Measurements from ENCODE around the gene AVL9.

DNA sequence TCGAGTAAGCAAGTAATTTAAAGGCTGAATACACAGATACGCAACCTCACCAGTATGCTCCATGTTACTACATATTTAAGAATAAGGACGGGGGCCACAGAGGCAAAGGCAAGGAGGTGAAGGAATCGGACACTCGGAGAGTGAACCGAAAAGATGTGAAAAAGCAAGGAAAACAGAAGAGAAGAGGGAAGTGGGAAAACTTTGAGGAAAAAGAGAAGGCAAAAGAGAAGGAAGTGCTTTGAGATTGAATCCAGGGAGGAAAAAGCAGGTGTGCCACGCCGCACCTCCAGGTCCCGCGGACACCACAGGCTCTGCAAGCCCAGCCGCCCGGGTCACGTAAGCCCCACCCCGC lies 367 bp upstream of the AVL9 start:
- TF ChIP-seq, protein P1, sequence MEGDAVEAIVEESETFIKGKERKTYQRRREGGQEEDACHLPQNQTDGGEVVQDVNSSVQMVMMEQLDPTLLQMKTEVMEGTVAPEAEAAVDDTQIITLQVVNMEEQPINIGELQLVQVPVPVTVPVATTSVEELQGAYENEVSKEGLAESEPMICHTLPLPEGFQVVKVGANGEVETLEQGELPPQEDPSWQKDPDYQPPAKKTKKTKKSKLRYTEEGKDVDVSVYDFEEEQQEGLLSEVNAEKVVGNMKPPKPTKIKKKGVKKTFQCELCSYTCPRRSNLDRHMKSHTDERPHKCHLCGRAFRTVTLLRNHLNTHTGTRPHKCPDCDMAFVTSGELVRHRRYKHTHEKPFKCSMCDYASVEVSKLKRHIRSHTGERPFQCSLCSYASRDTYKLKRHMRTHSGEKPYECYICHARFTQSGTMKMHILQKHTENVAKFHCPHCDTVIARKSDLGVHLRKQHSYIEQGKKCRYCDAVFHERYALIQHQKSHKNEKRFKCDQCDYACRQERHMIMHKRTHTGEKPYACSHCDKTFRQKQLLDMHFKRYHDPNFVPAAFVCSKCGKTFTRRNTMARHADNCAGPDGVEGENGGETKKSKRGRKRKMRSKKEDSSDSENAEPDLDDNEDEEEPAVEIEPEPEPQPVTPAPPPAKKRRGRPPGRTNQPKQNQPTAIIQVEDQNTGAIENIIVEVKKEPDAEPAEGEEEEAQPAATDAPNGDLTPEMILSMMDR (conservative IDR thresholded peaks at IDR 0.05 in 1 of 2, IDR thresholded peaks at IDR 0.05 in 1 of 2; ENCODE audit: extremely low read depth in 1 of 2, insufficient read depth in 1 of 2, low read depth in 1 of 2, low read length in 2 of 2), result no peak
- no peak for TF ChIP-seq EZH2 (IDR thresholded peaks at IDR 0.05; ENCODE audit: borderline replicate concordance, low read length)

Data from mammary epithelial cell (primary cell).